Esophagus squamous epithelium (tissue), 4 donors: ENCODE data around the gene RFPL1.

Experiments
- CTCF ChIP-seq, 6 experiments: fragments of 450-650 bp in 4 of 6; fragments of 200-600 bp in 2 of 6; sonication (generic) in 2 of 6; IDR thresholded peaks; one replicate each; pipeline ENCODE4 v1.5.1; 2016 to 2019; ENCODE audit warnings: antibody characterized with exemption in 6 of 6, mild to moderate bottlenecking in 4 of 6, moderate library complexity in 4 of 6
- POLR2A ChIP-seq, 4 donors: fragments of 450-650 bp; IDR thresholded peaks; one replicate each; pipeline ENCODE4 v1.6.1; 2017; ENCODE audit warnings: antibody characterized with exemption in 4 of 4, mild to moderate bottlenecking in 4 of 4, moderate library complexity in 3 of 4

DNA sequence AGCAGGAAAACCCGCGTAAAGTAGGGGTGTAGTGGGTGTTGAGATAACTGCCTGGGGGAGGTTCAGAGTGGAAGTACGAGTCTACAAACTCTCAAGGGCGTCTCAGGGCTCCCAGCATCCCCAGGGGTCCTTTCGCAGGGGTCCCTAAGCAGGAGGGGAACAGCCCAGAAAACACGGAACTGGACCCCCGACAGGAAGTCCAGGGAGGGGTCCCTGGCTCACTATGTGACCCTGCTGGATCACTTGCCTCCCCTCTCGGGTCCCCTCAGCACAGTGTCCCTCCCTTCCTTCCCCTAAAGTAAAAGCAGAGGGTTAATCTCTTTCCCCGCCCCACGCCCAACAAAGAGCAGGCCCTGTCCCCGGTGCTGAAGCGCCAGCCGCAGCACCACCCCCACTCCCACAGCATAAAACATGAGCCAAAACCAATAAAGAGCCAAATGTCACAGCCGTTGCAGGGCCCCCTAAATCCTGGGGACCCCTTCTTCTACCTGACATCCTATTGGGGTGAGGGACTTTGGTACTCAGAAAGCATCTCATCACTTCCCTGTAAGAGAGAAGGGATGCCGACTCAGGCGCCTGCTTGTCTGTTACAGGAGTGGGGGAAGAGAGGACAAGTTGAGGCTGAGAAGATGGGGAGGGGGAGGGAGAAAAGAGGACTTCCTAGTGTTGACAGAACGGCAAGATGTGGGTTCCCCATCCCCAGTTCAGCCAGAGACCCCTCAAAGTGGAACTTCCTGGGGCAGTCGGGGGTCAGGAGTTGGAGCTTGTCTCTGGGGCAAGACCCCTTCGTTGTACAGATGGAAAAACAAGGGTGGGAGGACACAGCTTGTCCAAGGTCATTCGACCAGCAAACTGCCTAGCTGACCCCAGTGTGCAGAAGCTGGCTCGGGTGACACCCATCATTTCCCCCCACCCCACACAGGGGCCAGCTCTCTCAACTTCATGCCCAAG lies 40.2 kb downstream of the RFPL1 start:
- no peak for TF ChIP-seq CTCF (IDR thresholded peaks at IDR 0.05)
- no peak for TF ChIP-seq POLR2A (IDR thresholded peaks at IDR 0.05)
